Endothelial cell of umbilical vein (primary cell): ENCODE measurements around the gene CNR2. TPM values are rescaled to one million over a fixed set of nuclear protein-coding genes. Genes with fewer than 3 reads are reported as not detected.

Source experiments
- BruUV-seq: library from RNA; stranded (reverse); fragments of 400-500 nt; replicated peaks from 2 replicates; lab custom pipeline; 2021; lab: Mats Ljungman, UMichigan
- CTCF ChIA-PET: fragments of 300-600, 350-600 bp; sonication (Branson Sonifier 250); formaldehyde crosslinking; loops from one replicate; lab custom pipeline; 2021; ENCODE audit warnings: antibody characterized with exemption, inconsistent platforms; lab: Charles Lee
- POLR2A ChIA-PET: fragments of 300-600, 350-600 bp; sonication (Branson Sonifier 250); formaldehyde crosslinking; loops from one replicate; lab custom pipeline; 2021; ENCODE audit warnings: antibody characterized with exemption, inconsistent platforms; lab: Charles Lee
- DNase-seq: peaks from one replicate; pipeline ENCODE4 v3.0.0-alpha.2; 2011; ENCODE audit warnings: low read depth, low spot score
- FAIRE-seq: peaks from 2 replicates; lab custom pipeline; 2011; peaks lifted over from hg19 to GRCh38; lab: Jason Lieb, UNC
- H2AFZ ChIP-seq: 2 replicates; pipeline ENCODE4 v1.6.0; 2012; ENCODE audit warnings: low read depth, low read length, control low read depth, inconsistent platforms
- H3K27ac ChIP-seq: 2 replicates; pipeline ENCODE4 v1.5.1; 2011; ENCODE audit warnings: low read depth, mild to moderate bottlenecking, control low read depth, low read length, moderate library complexity; ENCODE audit not compliant: insufficient read depth
- H3K27me3 ChIP-seq, 2 experiments: 2 replicates each; pipeline versions ENCODE4 v1.6.0 to v1.6.1; 2011; ENCODE audit warnings: low read length in 2 of 2, mixed read lengths in 1 of 2; ENCODE audit not compliant: control insufficient read depth in 2 of 2, insufficient read depth in 2 of 2
- H3K36me3 ChIP-seq, 2 experiments: 2 replicates in 1 of 2; 3 replicates in 1 of 2; pipeline ENCODE4 v1.5.1; 2011; ENCODE audit warnings: low read length in 2 of 2, mild to moderate bottlenecking in 1 of 2, moderate library complexity in 1 of 2; ENCODE audit not compliant: control insufficient read depth in 2 of 2, insufficient read depth in 2 of 2; ENCODE audit errors: extremely low read depth in 1 of 2
- H3K4me1 ChIP-seq: 3 replicates; pipeline ENCODE4 v1.5.1; 2011; ENCODE audit warnings: mild to moderate bottlenecking, low read length; ENCODE audit not compliant: control insufficient read depth, insufficient read depth; ENCODE audit errors: extremely low read depth
- H3K4me2 ChIP-seq: 2 replicates; pipeline ENCODE4 v1.6.1; 2011; ENCODE audit warnings: low read length, control low read depth, mixed read lengths; ENCODE audit not compliant: insufficient read depth
- H3K4me3 ChIP-seq, 3 experiments: fragments of 200-600 bp in 1 of 3; sonication (generic), shearing (Covaris generic) in 1 of 3; replicated peaks in 1 of 3; 2 replicates each; pipeline ENCODE4 v1.5.1; 2011 to 2016; ENCODE audit warnings: control low read depth in 3 of 3, low read length in 3 of 3, mild to moderate bottlenecking in 2 of 3, inconsistent platforms in 1 of 3, low read depth in 1 of 3, moderate library complexity in 1 of 3; ENCODE audit not compliant: insufficient read depth in 1 of 3
- H3K79me2 ChIP-seq: 2 replicates; pipeline ENCODE4 v1.6.0; 2012; ENCODE audit warnings: low read length, inconsistent platforms; ENCODE audit not compliant: control insufficient read depth, insufficient read depth
- H3K9ac ChIP-seq: replicated peaks from 2 replicates; pipeline ENCODE3; 2011; ENCODE audit warnings: low read length, control low read depth; ENCODE audit not compliant: insufficient read depth; ENCODE audit errors: extremely low read depth
- H3K9me1 ChIP-seq: replicated peaks from 3 replicates; pipeline ENCODE4 v1.6.0; 2011; ENCODE audit warnings: mild to moderate bottlenecking, low read length; ENCODE audit not compliant: control insufficient read depth, insufficient read depth; ENCODE audit errors: extremely low read depth
- H3K9me3 ChIP-seq: replicated peaks from 2 replicates; pipeline ENCODE4 v1.5.1; 2012; ENCODE audit warnings: low read length, inconsistent platforms; ENCODE audit not compliant: control insufficient read depth, insufficient read depth
- H4K20me1 ChIP-seq: replicated peaks from 2 replicates; pipeline ENCODE3; 2011; ENCODE audit warnings: mild to moderate bottlenecking, low read length; ENCODE audit not compliant: control insufficient read depth, insufficient read depth; ENCODE audit errors: extremely low read depth
- CTCF ChIP-seq, 2 donors: IDR thresholded peaks; 1 replicate in 1 of 2; 2 replicates in 1 of 2; pipeline ENCODE4 v1.5.1; 2011; ENCODE audit warnings: low read length in 2 of 2, mild to moderate bottlenecking in 2 of 2, moderate library complexity in 2 of 2, control low read depth in 1 of 2, inconsistent platforms in 1 of 2, low read depth in 1 of 2; ENCODE audit not compliant: insufficient read depth in 1 of 2; ENCODE audit errors: extremely low read depth in 1 of 2
- EZH2 ChIP-seq: IDR thresholded peaks from 2 replicates; pipeline ENCODE4 v1.6.1; 2012; ENCODE audit warnings: borderline replicate concordance, low read depth, mild to moderate bottlenecking, moderate library complexity, low read length, inconsistent platforms; ENCODE audit not compliant: severe bottlenecking
- FOS ChIP-seq: IDR thresholded peaks from 2 replicates; pipeline ENCODE4 v1.6.1; 2011; ENCODE audit warnings: mild to moderate bottlenecking, low read length, moderate library complexity, borderline replicate concordance; ENCODE audit not compliant: insufficient read depth
- GATA2 ChIP-seq: IDR thresholded peaks from 2 replicates; pipeline ENCODE4 v1.7.0; 2011; ENCODE audit warnings: low read depth, mild to moderate bottlenecking, moderate library complexity, mixed read lengths, low read length; ENCODE audit not compliant: insufficient read length, insufficient read depth
- JUN ChIP-seq: IDR thresholded peaks from 2 replicates; pipeline ENCODE4 v1.6.1; 2011; ENCODE audit warnings: borderline replicate concordance, low read depth; ENCODE audit not compliant: insufficient read length, insufficient read depth
- MAX ChIP-seq: IDR thresholded peaks from 2 replicates; pipeline ENCODE4 v1.6.1; 2011; ENCODE audit not compliant: insufficient read depth, insufficient read length
- MYC ChIP-seq: IDR thresholded peaks from one replicate; pipeline ENCODE4 v1.6.1; 2011; ENCODE audit warnings: mild to moderate bottlenecking, low read depth, low read length
- POLR2A ChIP-seq: IDR thresholded peaks from 2 replicates; pipeline ENCODE4 v1.6.1; 2012; ENCODE audit warnings: low read depth, mild to moderate bottlenecking, control low read depth, low read length
- POLR2AphosphoS5 ChIP-seq: IDR thresholded peaks from 2 replicates; pipeline ENCODE4 v1.6.1; 2012; ENCODE audit warnings: low read depth, mild to moderate bottlenecking, control low read depth, low read length, moderate library complexity; ENCODE audit not compliant: insufficient read depth
- dilution Hi-C: fragments of 300-500 bp; cut with MboI; formaldehyde crosslinking; loops from one replicate; pipeline ENCODE4 v1.15.0; 2019; ENCODE audit warnings: low sequenced_read_pairs; ENCODE audit not compliant: extremely low pct_ligation_motif_present
- intact Hi-C: fragments of 100-400 bp; cut with micrococcal nuclease; formaldehyde crosslinking; loops from one replicate; pipeline ENCODE4 v1.10.0; 2022
- polyA plus RNA-seq, 4 experiments: library from polyadenylated mRNA; depleted of rRNA in 3 of 4; stranded (reverse) in 3 of 4; unstranded in 1 of 4; fragments of >200 nt; gene quantifications; 2 replicates each; pipeline versions ENCODE4 v1.2.1 to v1.2.3, GENCODE V29; 2011 to 2012; ENCODE audit warnings: missing spikeins in 1 of 4
- total RNA-seq: library from RNA; stranded (reverse); gene quantifications from 2 replicates; pipeline ENCODE4 v1.2.3, GENCODE V29; 2021

CNR2 gene
- total and polyA plus RNA-seq, 2 donors (not counting 3 experiments of a cell fraction or from before 2014, with no cell fraction given): not detected

- Histone ChIP-seq H3K4me1 (peaks cover 9% of the 10 kb centered on the region), H3K9ac (peak overlapping the region; percentile 96), H2AFZ (peak overlapping the region; percentile 81), H3K4me2 (peak overlapping the region; percentile 99), H3K9me1 (no peaks in the 10 kb centered on the region), H4K20me1 (no peaks in the 10 kb centered on the region), H3K27ac (peak overlapping the region; percentile 76), H3K4me3 (peak overlapping the region; percentile 91 to 99 (median 99)), H3K79me2 (peaks cover 6% of the 10 kb centered on the region), H3K9me3 (no peaks in the 10 kb centered on the region), H3K27me3 (no peaks in the 10 kb centered on the region), H3K36me3 (no peaks in the 10 kb centered on the region)
- dilution Hi-C loops (no loop called here), intact Hi-C loops (loop anchor here (1.0 to 5.0 kb wide), 3 partner anchors 15 to 133 kb away; partner anchors contain the start of genes FUCA1 and PNRC2)
- FAIRE-seq: no peak
- TF ChIP-seq EZH2: no peak
- TF ChIP-seq FOS: no peak
- TF ChIP-seq MAX: no peak
- TF ChIP-seq MYC: no peak
- TF ChIP-seq POLR2AphosphoS5: no peak
- TF ChIP-seq POLR2A: no peak
- no peak for TF ChIP-seq JUN
- TF ChIP-seq GATA2: no peak
- TF ChIP-seq CTCF (IDR thresholded peaks at IDR 0.05; ENCODE audit: extremely low read depth in 1 of 2, insufficient read depth in 1 of 2, low read depth in 1 of 2, low read length in 2 of 2): no peak
- CTCF ChIA-PET: interaction anchor here (0.9 to 1.7 kb wide), 10 partner anchors 12 to 127 kb away, joined by 3 to 11 read pairs (median 4); partner anchors contain the start of gene PITHD1
- BruUV-seq: TSS peak; percentile 78
- POLR2A ChIA-PET: interaction anchor here (0.7 to 1.4 kb wide), 4 partner anchors 9 to 24 kb away, joined by 3 to 5 read pairs (median 4); partner anchors contain the start of gene GALE
- DNase-seq: no peak
These were observed 88.5 kb downstream of the CNR2 start for GRCh38 chr1:23824711-23825075.
